ENCODE results near the gene CFC1B.
"Not testable (repeated sequence)": the region's sequence is repeated elsewhere in the genome, so short reads cannot be mapped to it uniquely, and the experiment has no call there.

Gene CFC1B

GRCh38 chr2:130554178-130554577 lies 33.2 kb downstream of the CFC1B start:
- not testable (repeated sequence) for DNase-seq (ENCODE audit: insufficient read length); FAIRE-seq

- DNase-seq (ENCODE audit: insufficient read length); FAIRE-seq: not testable (repeated sequence)
These were observed 35.4 kb downstream of the CFC1B start for GRCh38 chr2:130556441-130556840.

- not testable (repeated sequence) for FAIRE-seq; DNase-seq (ENCODE audit: insufficient read length)
These were observed 45.1 kb downstream of the CFC1B start for GRCh38 chr2:130566165-130566564.

GRCh38 chr2:130571929-130572328 lies 50.9 kb downstream of the CFC1B start:
- FAIRE-seq; DNase-seq (ENCODE audit: insufficient read length): not testable (repeated sequence)

GRCh38 chr2:130574230-130574629 lies 53.2 kb downstream of the CFC1B start:
- DNase-seq (ENCODE audit: insufficient read length); FAIRE-seq: not testable (repeated sequence)

GRCh38 chr2:130576209-130576784 lies 55.3 kb downstream of the CFC1B start:
- DNase-seq (ENCODE audit: insufficient read length); FAIRE-seq: not testable (repeated sequence)

- DNase-seq (ENCODE audit: insufficient read length); FAIRE-seq: not testable (repeated sequence)
These were observed 56.5 kb downstream of the CFC1B start for GRCh38 chr2:130577559-130577958.
